PFSK-1 (cell line): ENCODE results near the gene MGLL.

ENCODE experiments used
- FOXP2 ChIP-seq: optimal IDR thresholded peaks from 2 replicates; pipeline ENCODE3; 2011; ENCODE audit warnings: borderline replicate concordance, control low read depth, inconsistent platforms; ENCODE audit not compliant: insufficient read depth; ENCODE audit errors: extremely low read length, extremely low read depth
- POLR2AphosphoS5 ChIP-seq: IDR thresholded peaks from 2 replicates; pipeline ENCODE4 v1.6.1; 2012; ENCODE audit warnings: low read depth, mild to moderate bottlenecking, control low read depth, low read length, moderate library complexity
- SIN3A ChIP-seq: IDR thresholded peaks from 2 replicates; pipeline ENCODE4 v1.6.1; 2012; ENCODE audit warnings: mild to moderate bottlenecking, low read length, moderate library complexity, borderline replicate concordance; ENCODE audit not compliant: insufficient read depth
- TAF1 ChIP-seq: IDR thresholded peaks from 2 replicates; pipeline ENCODE4 v1.6.1; 2012; ENCODE audit warnings: low read length, control low read depth, borderline replicate concordance; ENCODE audit not compliant: insufficient read depth
- TF ChIP-seq, protein P1 (sequence below), 2 experiments: IDR thresholded peaks; 2 replicates each; pipeline versions ENCODE4 v1.6.1 to v1.8.0; 2011 to 2012; ENCODE audit warnings: low read depth in 2 of 2, low read length in 2 of 2, control low read depth in 1 of 2, inconsistent platforms in 1 of 2, mild to moderate bottlenecking in 1 of 2, moderate library complexity in 1 of 2; ENCODE audit not compliant: insufficient read depth in 1 of 2

DNA sequence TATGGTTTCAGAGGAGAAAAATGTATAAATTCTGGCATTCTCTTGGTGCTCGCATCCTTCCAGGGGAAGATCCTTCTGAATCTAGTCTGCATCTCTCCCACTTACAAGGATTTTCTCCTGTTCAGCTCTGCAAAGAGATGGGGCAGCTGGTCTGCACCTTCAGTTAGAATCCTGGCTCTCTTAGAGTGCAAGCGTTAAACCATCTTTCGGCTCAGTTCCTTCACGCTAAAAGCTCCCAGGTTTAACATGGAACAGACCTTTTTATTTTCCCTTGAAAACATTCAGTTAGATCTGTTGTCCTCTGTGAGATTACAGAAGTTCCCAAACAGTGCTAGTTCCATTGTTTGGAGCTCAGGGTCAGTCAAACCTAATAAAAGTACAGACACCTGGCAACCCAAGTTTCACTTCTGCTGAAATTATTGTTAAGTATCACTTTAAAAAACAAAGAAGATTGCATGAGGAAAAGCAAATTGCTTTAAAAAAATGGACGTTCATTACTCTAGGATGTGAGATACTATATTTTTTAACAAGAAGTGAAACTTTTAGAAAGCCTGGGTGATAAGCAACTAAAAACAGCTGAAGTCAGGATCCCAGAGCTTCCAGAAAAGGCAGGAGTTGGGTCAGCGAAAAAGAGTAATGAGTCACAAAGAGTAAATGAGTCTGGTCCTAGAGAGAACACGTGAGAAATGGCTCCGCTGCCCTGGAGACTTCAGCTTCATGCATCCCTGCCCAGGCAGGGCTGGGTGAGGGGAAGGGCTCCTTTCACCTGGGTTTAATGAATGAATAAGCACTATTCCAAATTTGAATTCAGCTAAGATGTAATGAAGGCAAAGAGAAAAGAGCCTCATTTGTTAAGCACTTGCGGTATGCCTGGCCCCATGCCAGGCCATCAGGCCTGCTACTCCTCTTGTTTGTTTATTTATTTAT, 86.3 kb downstream of the MGLL start:
- TF ChIP-seq, protein P1, sequence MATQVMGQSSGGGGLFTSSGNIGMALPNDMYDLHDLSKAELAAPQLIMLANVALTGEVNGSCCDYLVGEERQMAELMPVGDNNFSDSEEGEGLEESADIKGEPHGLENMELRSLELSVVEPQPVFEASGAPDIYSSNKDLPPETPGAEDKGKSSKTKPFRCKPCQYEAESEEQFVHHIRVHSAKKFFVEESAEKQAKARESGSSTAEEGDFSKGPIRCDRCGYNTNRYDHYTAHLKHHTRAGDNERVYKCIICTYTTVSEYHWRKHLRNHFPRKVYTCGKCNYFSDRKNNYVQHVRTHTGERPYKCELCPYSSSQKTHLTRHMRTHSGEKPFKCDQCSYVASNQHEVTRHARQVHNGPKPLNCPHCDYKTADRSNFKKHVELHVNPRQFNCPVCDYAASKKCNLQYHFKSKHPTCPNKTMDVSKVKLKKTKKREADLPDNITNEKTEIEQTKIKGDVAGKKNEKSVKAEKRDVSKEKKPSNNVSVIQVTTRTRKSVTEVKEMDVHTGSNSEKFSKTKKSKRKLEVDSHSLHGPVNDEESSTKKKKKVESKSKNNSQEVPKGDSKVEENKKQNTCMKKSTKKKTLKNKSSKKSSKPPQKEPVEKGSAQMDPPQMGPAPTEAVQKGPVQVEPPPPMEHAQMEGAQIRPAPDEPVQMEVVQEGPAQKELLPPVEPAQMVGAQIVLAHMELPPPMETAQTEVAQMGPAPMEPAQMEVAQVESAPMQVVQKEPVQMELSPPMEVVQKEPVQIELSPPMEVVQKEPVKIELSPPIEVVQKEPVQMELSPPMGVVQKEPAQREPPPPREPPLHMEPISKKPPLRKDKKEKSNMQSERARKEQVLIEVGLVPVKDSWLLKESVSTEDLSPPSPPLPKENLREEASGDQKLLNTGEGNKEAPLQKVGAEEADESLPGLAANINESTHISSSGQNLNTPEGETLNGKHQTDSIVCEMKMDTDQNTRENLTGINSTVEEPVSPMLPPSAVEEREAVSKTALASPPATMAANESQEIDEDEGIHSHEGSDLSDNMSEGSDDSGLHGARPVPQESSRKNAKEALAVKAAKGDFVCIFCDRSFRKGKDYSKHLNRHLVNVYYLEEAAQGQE (IDR thresholded peaks at IDR 0.05; ENCODE audit: insufficient read depth in 1 of 2, low read depth in 2 of 2, low read length in 2 of 2): no peak
- no peak for TF ChIP-seq SIN3A
- no peak for TF ChIP-seq FOXP2
- TF ChIP-seq TAF1: no peak
- no peak for TF ChIP-seq POLR2AphosphoS5
